Mucosa of gallbladder (tissue), 1 donor: Measurements from ENCODE around the gene SPO11. TPM values are rescaled to one million over a fixed set of nuclear protein-coding genes. Genes with fewer than 3 reads are reported as not detected.
A peak's percentile ranks its signal among the peaks of the same experiment; 100 is the strongest.

Experiments
- DNase-seq: peaks from one replicate; pipeline ENCODE4 v3.0.0-alpha.2; 2020; ENCODE audit warnings: low spot score
- total RNA-seq: library from RNA; stranded (reverse); gene quantifications from one replicate; pipeline ENCODE4 v1.2.1, GENCODE V29; 2021
- donor health status: DM: no; HTN: no; CAD: no.

The SPO11 gene
- total RNA-seq, 1 donor from 2014 or later: not detected

DNA sequence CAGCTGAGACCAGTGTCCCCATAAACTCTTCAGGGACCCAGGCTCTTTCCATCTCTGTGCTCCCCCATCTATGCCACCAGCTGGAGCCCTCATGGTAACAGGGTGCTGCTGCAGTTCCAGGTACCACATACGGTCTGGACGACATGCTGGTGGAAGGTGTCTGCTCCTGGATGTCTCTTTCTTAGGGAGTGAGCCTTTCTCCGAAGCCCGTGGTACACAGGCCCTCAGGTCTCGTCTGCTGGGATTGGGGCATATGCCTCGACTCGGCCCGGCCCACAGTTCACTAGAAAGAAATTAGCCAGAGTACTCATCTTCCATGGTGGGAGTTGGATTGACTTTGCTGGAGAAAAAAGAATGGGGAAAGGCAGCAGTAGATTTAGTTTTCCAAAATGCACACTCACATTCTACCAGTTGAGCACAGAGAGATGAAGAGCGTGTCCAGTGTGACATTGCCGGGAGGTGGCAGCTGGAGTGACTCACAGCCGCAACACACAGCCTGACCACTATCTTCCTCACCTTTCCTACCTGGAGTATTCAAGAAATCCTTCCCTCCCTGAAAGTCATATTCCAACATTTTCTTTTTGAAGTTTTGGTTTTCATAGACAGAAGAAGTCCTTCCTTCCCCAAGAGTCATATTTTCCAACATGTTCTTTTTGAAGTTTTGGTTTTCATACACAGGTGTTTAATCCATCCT is 18.6 kb upstream of the SPO11 start:
- no peak for DNase-seq

DNA sequence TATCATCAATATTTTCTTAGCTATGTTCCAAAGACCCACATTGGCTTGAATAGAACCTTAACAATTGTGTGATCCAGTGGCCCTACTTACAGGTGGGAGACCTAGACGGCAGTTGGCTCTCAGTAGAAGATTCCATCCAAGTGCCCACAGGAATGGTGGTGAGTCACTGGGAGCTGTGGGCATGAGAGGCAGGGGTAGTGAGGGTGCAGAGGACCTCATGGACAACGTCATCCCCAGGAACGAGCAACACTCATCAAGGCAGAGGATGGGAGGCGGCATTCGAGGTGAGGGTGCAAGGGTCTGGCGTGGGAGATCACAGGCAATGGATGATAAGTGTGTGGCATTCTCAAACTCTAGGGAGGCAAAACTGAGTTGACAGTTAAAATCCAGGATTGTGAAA is 17.5 kb upstream of the SPO11 start:
- no peak for DNase-seq

DNA sequence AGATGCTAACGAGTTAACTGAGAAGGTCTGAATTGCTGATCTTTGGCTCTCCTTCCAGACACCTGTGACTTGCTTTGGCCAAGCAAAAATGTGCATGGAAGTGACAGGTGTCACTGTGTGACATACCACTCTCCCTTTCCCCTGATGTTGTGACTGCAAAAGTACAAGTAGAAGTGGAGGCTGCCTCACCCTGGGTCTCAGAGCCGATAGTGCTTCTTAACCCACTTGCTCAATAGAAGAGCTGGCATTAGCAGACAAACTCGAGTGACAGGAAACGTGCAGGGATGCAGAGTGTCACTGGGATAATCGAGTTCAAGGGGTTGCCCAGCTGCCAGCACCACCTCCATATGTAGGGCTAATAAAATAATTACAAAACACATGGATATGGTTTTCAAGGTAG is 16.4 kb upstream of the SPO11 start:
- DNase-seq: no peak

DNA sequence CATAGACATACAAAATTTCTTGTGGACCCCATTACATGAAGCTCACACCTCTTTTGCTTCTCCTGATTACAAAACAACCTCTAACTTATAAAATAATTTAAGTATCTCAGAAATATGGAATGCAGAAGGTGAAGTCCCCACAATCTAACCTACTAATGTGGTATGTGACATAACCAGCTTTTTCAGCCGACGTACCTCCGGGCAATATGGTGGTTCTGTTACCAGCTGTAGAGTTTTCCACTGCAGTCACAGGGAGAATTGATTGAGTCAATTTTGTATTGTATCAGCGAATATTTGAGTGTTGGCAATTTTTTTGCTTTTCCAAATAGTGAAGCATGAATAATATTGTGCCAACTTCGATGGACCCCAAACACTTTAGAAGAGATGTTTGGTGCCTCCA is 15.7 kb upstream of the SPO11 start:
- no peak for DNase-seq

DNA sequence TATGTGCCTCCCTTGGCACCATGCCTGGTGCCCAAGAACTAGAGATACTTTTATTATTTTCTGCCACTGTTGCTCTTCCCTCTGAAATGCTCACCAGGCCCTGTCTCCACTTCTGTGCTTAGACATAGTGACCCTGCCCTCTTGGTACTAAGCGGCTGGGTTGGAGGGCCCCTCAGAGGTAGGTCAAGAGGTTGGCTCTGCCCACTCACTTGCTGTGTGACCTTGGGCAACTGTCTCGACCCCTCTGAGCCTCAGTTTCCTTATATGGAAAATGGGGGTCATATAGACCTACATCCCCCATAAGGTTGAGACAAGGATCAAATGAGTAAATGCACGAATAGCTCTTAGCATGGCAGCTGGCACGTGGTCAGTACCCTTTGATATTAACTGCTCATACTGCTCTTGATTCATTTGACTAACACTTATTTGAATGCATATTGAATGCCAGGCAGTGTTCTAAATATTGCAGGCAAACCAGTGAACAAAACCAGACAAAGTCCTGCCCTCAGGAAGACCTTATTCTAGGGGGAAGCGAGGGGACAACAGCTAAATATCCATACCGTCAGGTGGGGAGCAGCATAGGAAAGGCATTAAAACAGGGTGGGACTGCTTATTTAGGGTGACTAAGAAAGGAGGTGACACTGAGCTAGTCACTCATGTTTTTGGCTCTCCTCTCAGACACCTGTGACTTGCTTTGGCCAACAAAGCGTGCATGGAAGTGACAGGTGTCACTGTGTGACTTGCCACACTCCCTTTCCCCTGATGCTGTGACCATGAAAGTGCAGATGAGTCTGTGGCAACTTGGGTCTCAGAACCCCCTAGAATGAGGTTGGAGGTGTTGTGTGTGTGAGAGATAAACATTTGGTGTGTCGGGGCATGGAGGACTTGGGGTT is 14.3 kb upstream of the SPO11 start:
- no peak for DNase-seq

DNA sequence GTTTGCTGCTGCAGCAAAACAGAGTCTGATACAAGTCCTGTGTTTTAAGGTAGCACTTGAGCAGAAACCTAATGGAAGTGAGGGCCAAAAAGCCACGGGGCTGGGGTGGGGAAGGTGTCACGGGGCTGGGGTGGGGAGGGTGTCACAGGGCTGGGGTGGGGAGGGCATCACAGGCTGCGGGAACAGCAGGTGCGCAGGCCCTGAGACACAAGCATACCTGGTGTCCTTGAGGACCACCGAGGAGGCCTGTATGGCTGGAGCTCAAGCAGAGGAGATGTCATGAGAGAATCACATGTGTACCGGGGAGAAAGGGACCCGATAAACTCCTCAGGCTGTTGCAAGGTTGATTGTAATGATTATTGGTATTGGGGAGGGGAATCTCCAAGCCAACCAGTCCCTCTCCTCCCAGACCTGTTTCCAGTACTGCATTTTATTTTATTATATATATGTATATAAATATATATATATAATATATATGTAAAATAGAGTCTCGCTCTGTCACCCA is 13.6 kb upstream of the SPO11 start:
- DNase-seq: no peak

DNA sequence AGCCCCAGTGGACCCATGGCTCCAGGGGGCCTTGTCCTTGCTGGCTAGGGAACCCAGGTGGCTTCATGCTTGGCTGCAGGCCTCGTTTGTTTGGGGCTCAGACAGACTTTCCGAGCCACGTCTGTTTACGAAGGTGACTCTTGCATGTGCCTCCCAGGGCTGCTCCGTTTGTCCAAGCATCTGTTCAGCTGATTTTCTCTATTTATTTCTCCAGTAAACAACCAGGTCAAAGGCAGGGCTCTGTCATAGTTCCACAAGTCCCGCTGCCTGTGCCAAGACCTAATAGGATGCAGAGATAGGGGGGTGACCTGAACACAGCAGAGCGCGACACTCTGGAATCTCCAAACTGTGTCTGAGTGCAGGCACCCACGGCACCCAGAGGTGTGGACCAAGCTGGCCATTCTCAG is 12.8 kb upstream of the SPO11 start:
- no peak for DNase-seq

DNA sequence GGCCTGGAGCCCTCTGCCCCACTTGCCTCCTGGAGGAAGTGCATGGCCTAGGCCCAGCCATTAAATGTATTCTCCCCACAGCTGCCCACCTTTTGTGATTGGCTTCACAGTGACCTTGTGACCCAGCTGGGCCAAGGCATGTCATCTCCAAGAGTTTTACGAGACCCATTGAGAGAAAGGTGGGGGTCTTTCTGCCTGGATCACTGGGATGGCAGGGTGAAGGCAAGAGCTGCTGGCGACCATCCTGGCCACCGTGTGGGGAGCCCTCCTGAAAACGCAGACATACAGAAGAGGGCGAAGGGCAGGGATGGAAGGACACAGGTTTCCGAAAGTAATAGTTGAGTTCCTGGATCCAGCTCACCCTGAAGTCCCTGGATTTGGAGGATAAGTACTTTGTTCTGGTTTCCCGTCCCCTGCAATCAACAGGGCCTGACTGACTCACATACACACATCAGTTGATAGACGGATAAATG is 12.3 kb upstream of the SPO11 start:
- DNase-seq: no peak

DNA sequence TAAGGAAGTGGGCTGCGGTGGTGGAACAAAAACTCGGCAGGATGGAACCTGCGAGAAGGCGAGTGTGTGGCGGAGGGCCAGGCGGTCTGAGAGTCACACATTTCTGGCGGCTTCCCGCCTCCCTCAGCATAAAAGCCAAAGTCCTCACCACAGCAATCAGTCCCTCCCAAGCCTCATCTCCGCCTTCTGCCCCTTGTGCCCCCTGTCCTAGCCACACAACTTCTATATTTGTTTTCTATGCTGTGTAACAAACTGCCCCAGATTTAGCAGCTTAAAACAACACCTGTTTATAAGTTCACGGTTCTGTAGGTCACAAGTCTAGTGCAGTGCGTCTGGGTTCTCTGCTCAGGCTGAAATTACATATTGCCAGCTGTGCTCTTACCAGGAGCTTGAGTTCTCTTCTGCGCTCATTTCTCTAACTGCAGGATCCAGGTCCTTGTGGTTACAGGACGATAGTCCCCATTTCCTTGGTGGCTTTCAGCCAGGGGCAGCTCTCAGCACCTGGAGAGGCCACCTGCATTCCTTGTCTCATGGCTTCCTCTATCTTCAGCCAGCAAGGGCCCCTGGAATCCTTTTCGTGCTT is 11.7 kb upstream of the SPO11 start:
- no peak for DNase-seq

DNA sequence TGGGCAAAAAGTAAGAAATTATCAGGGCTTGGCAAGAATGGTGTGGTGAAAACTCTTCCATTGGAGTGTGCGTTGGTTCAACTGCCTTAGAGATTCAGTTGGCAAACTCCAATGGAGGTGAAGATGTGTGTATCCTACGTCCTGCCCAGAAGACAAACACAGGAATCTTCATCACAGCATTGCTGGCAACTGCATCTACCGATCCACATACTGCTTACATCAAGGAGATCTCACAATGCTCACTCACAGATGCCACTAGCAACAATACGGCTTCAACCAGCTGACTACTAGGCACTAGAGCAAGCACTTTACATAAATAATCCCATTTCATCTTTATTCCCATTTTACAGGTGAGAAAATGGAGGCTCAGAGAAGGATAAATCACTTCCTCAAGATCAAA is 10.0 kb upstream of the SPO11 start:
- no peak for DNase-seq

DNA sequence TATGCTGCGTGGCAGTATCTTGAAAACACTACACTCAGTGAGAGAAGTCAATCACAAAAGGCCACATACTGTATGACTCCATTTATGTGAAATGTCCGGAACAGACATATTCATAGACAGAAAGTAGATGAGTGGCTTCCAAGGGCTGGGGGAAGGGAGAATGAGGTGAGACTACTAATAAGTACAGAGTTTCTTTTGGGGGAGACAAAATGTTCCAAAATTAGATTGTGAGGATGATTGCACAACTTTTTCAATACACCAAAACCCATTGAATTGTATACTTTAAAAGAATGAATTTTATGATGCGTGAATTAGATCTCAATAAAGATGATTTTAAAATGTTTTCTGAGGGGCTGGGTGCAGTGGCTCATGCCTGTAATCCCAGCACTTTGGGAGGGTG is 9.2 kb upstream of the SPO11 start:
- no peak for DNase-seq

DNA sequence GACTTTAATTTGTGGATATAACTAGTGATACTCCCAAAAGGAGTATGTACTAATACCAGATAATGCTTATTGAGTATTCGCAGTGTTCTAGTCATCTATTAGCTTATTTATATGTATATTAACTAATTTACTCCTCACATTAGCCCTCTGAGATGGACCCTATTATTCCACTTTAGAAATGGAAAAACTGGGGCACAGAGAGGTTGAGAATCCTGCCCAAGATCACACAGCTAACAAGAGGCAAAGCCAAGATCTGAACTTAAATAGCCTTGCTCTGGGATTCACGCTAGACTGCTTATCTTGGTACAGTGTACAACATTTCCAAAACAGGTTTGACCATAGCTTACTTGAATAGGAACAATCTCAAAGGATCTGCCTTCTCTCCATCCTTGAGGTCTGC is 8.5 kb upstream of the SPO11 start:
- DNase-seq: no peak

DNA sequence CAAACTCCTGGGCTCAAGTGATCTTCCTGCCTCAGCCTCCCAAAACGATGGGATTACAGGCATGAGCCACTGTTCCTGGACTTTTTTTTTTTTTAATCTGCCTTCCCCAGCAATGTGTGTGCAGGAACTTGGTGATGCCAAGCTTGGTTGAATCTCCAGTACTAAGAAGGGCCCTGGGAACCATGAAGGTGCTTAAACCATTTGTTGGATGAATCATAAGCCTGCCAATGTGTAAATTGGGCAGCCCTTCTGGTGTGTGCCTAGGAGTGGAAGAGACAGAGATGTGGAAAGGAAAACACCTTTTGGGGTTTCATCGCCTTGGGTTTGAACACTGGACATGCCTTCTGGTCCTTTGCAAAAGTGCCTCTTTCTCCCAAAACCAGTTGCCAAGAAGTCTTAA is 7.1 kb upstream of the SPO11 start:
- DNase-seq: no peak

DNA sequence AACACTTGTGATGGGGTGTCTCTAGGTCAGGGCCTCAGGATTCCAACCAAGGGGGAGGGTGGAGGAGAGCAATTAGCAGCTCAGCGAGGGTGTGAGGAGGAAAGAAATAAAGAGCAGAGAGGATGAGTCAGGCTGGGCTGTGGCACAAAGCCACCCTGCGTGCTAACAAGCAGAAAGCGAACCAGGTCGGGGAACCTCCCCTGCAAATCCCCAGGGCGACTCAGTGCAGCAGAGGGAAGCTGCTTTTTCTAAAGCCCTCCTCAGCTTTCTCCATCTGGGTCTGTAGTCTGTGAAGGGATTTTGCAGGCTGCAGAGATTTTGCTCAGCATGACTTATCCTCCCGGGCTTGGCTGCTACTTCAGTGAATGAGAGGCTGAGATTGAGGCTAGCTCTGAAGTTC is 6.6 kb upstream of the SPO11 start:
- no peak for DNase-seq

DNA sequence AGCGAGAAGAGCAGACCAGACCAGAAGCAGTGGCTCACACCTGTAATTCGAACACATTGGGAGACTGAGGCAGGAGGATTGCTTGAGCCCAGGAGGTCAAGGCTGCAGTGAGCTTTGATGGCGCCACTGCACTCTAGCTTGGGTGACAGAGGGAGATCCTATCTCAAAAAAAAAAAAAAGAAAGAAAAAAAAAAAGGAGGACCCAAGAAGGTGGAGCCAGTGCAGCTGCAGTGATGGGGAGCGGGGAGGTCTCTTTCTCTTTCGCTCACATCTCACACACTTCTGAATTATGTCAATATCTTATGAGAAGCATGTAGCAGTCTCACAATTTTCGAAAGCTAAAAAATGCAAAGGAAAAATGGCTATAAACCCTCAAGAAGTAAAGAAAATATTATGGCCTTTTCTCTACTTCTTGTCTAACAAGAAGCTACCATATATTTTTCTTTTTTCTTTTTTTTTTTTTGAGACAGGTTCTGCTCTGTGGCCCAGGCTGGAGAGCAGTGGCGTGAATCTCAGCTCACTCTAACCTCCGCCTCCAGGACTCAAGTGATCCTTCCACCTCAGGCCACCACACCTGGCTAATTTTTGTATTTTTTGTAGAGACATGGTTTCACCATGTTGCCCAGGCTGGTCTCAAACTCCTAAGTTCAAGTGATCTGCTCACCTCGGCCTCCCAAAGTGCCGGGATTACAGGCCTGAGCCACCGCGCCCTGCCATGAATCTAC is 3.8 kb upstream of the SPO11 start:
- DNase-seq: no peak

DNA sequence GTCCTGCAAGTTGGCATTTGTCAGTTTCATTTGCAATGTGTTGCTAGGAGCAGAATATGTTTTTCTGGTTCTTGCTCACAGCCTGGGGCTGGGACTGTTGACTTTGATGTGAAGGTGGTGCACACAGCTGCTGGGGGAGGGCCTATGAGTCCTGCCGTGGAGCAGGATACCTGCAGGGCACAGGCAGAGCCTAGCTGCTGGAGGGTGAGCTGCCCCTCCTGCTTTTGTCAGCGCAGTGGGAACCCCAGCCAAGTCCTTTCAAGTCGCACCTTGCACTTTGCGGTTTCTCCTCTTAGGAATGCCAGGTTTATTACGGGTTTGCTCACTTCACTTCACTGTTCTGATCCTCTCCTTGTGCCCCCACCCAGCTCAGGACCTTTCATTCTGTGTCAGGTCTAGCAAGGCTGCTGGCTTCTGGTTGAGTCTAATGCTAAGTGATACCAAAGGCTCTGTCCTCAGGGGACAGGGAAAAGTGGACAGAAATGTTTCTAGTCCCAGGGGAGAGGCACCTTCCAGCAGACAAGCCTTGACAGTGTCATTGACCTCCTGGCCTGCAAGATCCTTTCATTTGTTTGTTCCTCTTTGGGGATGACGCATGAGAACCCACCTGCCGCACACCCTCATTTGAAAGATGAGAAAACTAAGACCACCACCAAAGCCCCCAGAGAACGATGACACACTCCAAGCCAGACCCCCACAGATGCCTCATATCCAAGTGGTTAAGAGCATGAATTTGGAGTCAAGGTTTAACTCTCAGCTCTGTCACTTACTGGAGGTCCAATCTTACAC is 2.7 kb upstream of the SPO11 start:
- DNase-seq: peak; percentile 6

DNA sequence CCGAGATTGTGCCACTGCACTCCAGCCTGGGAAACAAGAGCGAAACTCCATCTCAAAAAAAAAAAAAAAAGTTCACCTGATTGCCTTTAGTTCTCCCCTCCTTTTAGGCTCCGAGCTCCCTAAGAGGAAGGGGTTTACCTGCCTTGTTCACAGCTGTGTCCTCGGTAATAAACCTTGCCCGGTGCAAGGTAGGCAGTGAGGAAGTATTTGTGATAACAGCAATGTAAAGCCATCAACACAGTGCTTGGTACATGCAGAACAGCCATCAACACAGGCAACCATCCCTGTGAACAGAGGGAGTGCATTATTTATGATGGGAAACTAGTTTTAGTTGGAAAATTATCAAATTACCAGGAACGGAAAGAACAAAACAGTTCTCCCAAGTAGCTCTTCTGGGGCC is 1.8 kb upstream of the SPO11 start:
- DNase-seq: no peak

DNA sequence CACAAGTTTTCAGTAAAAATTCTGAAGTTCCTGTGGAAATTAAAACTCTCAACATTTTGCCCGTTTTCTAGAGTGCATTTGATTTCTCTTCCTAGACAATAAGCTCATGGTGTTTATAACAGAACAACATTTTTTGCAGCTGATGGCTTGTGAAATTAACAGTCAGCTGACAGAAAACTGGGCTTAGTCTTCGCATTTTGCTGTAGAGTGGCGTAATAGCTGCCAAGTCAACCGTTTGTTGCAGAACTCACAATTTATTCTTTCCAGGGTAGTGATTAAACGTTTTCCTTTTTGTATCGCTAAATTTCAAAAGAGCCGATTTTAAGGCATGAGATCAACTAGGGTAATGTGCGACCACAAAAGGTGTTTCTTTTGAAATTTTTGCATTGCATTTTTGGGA is 1.4 kb downstream of the SPO11 start:
- DNase-seq: no peak

DNA sequence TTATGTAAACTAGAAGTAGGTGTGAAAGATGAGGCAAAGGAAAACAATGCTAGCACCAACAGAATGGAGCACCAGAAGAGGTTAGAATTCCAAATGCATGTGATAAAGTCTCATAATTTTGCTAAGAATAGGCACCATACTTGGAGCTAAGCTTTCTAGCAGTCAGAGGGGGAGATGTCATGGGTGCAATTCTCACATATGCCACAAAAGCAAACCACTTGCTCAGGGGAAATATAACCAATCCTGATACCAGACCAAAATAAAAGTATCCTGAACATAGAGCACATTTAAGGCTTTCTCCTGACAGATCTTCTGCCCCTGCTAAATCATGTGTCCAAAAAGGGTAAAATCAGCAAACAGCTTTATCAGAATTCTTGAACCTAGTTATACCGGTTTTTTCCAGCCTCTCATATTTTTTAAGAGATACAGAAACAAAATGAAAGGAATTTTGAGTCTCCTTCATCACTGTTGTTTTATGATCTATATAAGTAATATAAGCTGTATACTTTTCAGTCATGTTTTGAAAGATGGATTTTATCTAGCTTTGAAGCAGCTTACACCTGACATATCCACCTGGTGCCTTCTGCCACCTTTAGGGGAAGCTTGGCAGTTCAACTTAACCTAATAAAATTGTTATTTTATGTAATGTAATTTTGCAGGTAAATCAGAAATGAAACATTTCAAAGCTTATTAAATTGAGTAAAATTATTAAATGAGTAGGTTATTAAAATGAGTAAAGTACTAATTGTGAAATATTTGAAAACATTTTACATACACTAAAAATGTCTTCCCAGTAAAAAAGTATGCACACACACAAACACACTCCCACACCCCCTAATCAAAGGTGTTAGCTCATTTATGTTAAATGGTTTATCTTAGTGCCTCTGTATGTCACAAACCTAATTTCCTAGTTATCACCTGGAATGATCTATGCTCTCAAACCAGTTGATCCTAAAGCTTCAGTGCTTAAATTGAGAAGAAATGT is 2.8 kb downstream of the SPO11 start:
- DNase-seq: no peak

DNA sequence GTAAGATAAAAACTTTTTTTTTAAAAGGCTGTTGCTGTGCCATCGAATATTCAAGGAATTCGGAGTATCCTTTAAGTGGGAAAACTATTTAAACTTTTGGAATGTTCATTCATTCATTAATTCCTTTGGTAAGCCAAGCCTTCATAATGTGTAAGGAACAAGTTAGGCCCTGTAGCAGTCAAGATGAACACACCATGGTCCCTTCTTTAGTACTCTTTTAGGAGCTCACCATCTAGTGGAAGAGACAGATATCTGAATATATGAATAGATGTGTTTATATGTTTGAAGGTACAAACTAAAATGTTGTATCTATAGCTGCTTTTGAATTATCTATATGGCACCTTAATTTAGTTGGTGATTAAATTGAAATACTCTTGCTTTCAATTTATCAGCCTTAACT is 5.8 kb downstream of the SPO11 start:
- DNase-seq: no peak
